Naive thymus-derived CD4-positive, alpha-beta T cell (primary cell): ENCODE measurements around the gene GAS7. TPM values are rescaled to one million over a fixed set of nuclear protein-coding genes. Genes with fewer than 3 reads are reported as not detected.

Source experiments
- ATAC-seq: fragments of 150-1000 bp; cut with Tn5 transposase; 2 replicates; pipeline ENCODE4 v1.10.0; 2021; ENCODE audit warnings: mild to moderate bottlenecking, moderate library complexity
- CTCF ChIA-PET: fragments of 350-600 bp; sonication (Branson Sonifier 250); formaldehyde crosslinking; loops from one replicate; lab custom pipeline; 2021; ENCODE audit warnings: antibody characterized with exemption; lab: Charles Lee
- POLR2A ChIA-PET: fragments of 350-600 bp; sonication (Branson Sonifier 250); formaldehyde crosslinking; loops from one replicate; lab custom pipeline; 2021; ENCODE audit warnings: antibody characterized with exemption, inconsistent platforms; lab: Charles Lee
- DNase-seq, 9 donors: peaks; one replicate each; pipeline versions ENCODE4 v3.0.0 to v3.0.0-alpha.2; 2020 to 2022; ENCODE audit warnings: mixed read lengths in 1 of 9
- H3K27ac ChIP-seq: one replicate; pipeline ENCODE4 v1.7.0; 2013; ENCODE audit warnings: mild to moderate bottlenecking, low read depth, low read length, moderate library complexity
- H3K27me3 ChIP-seq, 2 donors: one replicate each; pipeline ENCODE4 v1.7.0; 2013; ENCODE audit warnings: low read length in 2 of 2, mild to moderate bottlenecking in 2 of 2, moderate library complexity in 2 of 2; ENCODE audit not compliant: control insufficient read depth in 2 of 2, insufficient read depth in 2 of 2
- H3K36me3 ChIP-seq, 3 experiments: 1 replicate in 2 of 3; 2 replicates in 1 of 3; pipeline ENCODE4 v1.7.0; 2013; ENCODE audit warnings: low read length in 3 of 3, mild to moderate bottlenecking in 3 of 3, moderate library complexity in 1 of 3; ENCODE audit not compliant: insufficient read depth in 3 of 3, control insufficient read depth in 2 of 3
- H3K4me1 ChIP-seq, 2 donors: one replicate each; pipeline ENCODE4 v1.7.0; 2013; ENCODE audit warnings: low read length in 2 of 2, mild to moderate bottlenecking in 2 of 2, moderate library complexity in 1 of 2; ENCODE audit not compliant: control insufficient read depth in 2 of 2, insufficient read depth in 2 of 2
- H3K4me3 ChIP-seq: 2 replicates; pipeline ENCODE4 v1.7.0; 2013; ENCODE audit warnings: mild to moderate bottlenecking, low read length
- H3K9me3 ChIP-seq, 3 experiments: 1 replicate in 2 of 3; 2 replicates in 1 of 3; pipeline ENCODE4 v1.7.0; 2013; ENCODE audit warnings: low read length in 3 of 3; ENCODE audit not compliant: control insufficient read depth in 2 of 3
- H3K27ac Mint-ChIP-seq, 9 donors: one replicate each; pipeline ENCODE4 v1.8.0; 2020 to 2022; ENCODE audit warnings: mixed read lengths in 9 of 9, mild to moderate bottlenecking in 8 of 9, moderate library complexity in 5 of 9, inconsistent platforms in 2 of 9
- H3K27me3 Mint-ChIP-seq, 5 donors: one replicate each; pipeline ENCODE4 v1.8.0; 2021 to 2022; ENCODE audit warnings: mixed read lengths in 5 of 5, mild to moderate bottlenecking in 1 of 5
- H3K36me3 Mint-ChIP-seq, 5 donors: one replicate each; pipeline ENCODE4 v1.8.0; 2020 to 2022; ENCODE audit warnings: mixed read lengths in 5 of 5, mild to moderate bottlenecking in 3 of 5, inconsistent platforms in 1 of 5
- H3K4me1 Mint-ChIP-seq, 7 donors: one replicate each; pipeline ENCODE4 v1.8.0; 2020 to 2022; ENCODE audit warnings: mixed read lengths in 7 of 7, mild to moderate bottlenecking in 3 of 7, inconsistent platforms in 1 of 7
- H3K4me3 Mint-ChIP-seq, 10 donors: one replicate each; pipeline ENCODE4 v1.8.0; 2020 to 2022; ENCODE audit warnings: mild to moderate bottlenecking in 10 of 10, mixed read lengths in 10 of 10, moderate library complexity in 6 of 10, inconsistent platforms in 2 of 10
- H3K9me3 Mint-ChIP-seq, 11 donors: one replicate each; pipeline ENCODE4 v1.8.0; 2020 to 2022; ENCODE audit warnings: mixed read lengths in 11 of 11, mild to moderate bottlenecking in 4 of 11, inconsistent platforms in 1 of 11, moderate library complexity in 1 of 11
- intact Hi-C, 2 donors: fragments of 100-400 bp; cut with micrococcal nuclease; formaldehyde crosslinking; loops; one replicate each; pipeline ENCODE4 v1.15.1; 2023
- polyA plus RNA-seq, 2 donors: library from polyadenylated mRNA; unstranded; fragments of 300-500 nt; fragmentation: Illumina TruSeq; gene quantifications; one replicate each; pipeline ENCODE4 v1.2.3, GENCODE V29; 2021
- total RNA-seq, 6 experiments: library from RNA in 5 of 6; stranded (reverse) in 5 of 6; gene quantifications; 1 replicate in 5 of 6; 2 replicates in 1 of 6; pipeline ENCODE4 v1.2.3 and lab custom pipeline; 2021 to 2026

GAS7 gene
- total and polyA plus RNA-seq, 7 experiments from 2014 or later = 0.09 to 54.3 (median 3.3) TPM

DNA sequence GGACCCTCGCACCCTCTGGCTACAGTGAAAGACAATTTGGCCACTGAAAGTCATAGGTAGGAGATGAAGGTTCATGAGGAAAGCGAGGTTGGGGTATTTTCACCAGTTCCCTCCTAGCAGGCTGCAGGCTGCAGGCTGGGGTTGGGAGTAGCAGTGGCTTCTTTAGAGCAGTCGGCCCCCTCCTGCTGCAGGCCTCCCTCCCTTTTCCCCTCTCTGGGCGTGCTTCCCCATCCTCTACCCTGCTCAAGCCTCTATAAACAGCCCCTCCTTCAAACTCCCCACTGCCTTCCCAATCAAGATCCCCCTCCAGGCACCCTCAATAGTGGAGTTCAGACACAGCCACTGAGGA lies 41.8 kb downstream of the GAS7 start:
- Mint-ChIP-seq H3K36me3 (no peaks in the 10 kb centered on the region), H3K27ac (no peak overlapping the region), H3K27me3 (peaks cover 0 to 4% (median 0%) of the 10 kb centered on the region in 5 donors), H3K4me3 (no peak overlapping the region), H3K4me1 (peaks cover 0 to 18% (median 0%) of the 10 kb centered on the region in 7 donors), H3K9me3 (peaks cover 0 to 3% (median 0%) of the 10 kb centered on the region in 11 donors)
- ATAC-seq (peak; percentile 15), DNase-seq (no peak)
- Histone ChIP-seq H3K36me3 (no peaks in the 10 kb centered on the region), H3K27ac (no peak overlapping the region), H3K9me3 (no peaks in the 10 kb centered on the region), H3K4me3 (no peak overlapping the region), H3K4me1 (peaks cover 0 to 13% of the 10 kb centered on the region in 2 donors), H3K27me3 (no peaks in the 10 kb centered on the region)
- POLR2A ChIA-PET = no interaction called here
- CTCF ChIA-PET = no interaction called here
- intact Hi-C loops = no loop called here

- peaks cover 0 to 18% (median 0%) of the 10 kb centered on the region in 7 donors for H3K4me1 Mint-ChIP-seq
- Histone ChIP-seq H3K9me3 (no peaks in the 10 kb centered on the region), H3K27me3 (no peaks in the 10 kb centered on the region), H3K27ac (no peak overlapping the region), H3K4me3 (no peak overlapping the region), H3K4me1 (peaks cover 0 to 13% of the 10 kb centered on the region in 2 donors), H3K36me3 (no peaks in the 10 kb centered on the region)
- H3K4me3 Mint-ChIP-seq = no peak overlapping the region
- DNase-seq (no peak), ATAC-seq (no peak)
- H3K9me3 Mint-ChIP-seq = peaks cover 0 to 3% (median 0%) of the 10 kb centered on the region in 11 donors
- ChIA-PET CTCF (no interaction called here), POLR2A (no interaction called here)
- no peaks in the 10 kb centered on the region for H3K36me3 Mint-ChIP-seq
- H3K27ac Mint-ChIP-seq = no peak overlapping the region
- peaks cover 0 to 4% (median 0%) of the 10 kb centered on the region in 5 donors for H3K27me3 Mint-ChIP-seq
- intact Hi-C loops = no loop called here
Observed at GRCh38 chr17:10156077-10156435, 42.4 kb downstream of the GAS7 start.

GRCh38 chr17:10155371-10156076 lies 42.9 kb downstream of the GAS7 start:
- Mint-ChIP-seq H3K36me3 (no peaks in the 10 kb centered on the region), H3K9me3 (peaks cover 0 to 3% (median 0%) of the 10 kb centered on the region in 11 donors), H3K27me3 (peaks cover 0 to 4% (median 0%) of the 10 kb centered on the region in 5 donors), H3K27ac (no peak overlapping the region), H3K4me1 (peaks cover 0 to 18% (median 0%) of the 10 kb centered on the region in 7 donors), H3K4me3 (no peak overlapping the region)
- Histone ChIP-seq H3K4me1 (peaks cover 0 to 13% of the 10 kb centered on the region in 2 donors), H3K4me3 (no peak overlapping the region), H3K27me3 (no peaks in the 10 kb centered on the region), H3K9me3 (no peaks in the 10 kb centered on the region), H3K36me3 (no peaks in the 10 kb centered on the region), H3K27ac (no peak overlapping the region)
- POLR2A ChIA-PET = no interaction called here
- ATAC-seq (no peak), DNase-seq (no peak)
- intact Hi-C loops = no loop called here
- CTCF ChIA-PET = no interaction called here

DNA sequence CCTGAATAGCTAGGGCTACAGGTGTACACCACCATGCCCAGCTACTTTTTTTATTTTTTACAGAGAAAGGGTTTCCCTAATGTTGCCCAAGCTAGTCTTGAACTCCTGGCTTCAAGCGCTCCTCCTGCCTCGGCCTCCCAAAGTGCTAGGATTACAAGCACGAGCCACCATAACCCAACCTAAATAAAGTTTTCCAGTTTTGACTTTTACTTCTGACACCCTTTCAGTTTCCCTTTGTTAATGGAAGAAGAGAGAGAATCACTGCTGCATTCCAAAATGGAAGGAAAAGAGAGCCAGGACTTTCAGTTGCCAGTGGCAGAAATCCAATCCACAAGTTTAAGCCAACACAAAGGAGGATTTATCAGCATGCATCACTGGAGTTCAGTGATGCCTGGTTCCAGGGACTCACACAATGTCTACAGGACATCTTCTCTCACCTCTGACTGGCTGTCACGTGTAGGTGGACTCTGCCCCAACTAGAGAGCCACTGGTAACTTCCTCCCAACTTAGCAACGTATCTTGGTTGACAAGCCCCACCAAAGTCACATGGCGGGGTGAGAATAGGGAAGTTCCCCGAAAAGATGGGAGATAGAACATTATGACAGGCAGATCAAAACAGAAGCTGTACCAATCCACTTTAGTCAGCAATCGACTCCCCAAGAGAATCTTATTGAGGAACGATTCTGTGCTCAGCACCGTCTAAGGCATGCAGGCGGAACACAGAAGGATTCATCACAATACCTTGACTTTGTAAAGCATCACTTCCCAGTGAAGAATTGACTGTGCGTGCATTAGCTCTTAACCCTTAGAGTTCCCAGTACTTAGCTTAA lies 46.5 kb downstream of the GAS7 start:
- H3K4me1 ChIP-seq = peaks cover 0 to 16% of the 10 kb centered on the region in 2 donors
- no peaks in the 10 kb centered on the region for H3K27me3 ChIP-seq
- ATAC-seq (peak; percentile 79), DNase-seq (no peak)
- no peak overlapping the region for H3K27ac ChIP-seq
- Mint-ChIP-seq H3K4me3 (no peak overlapping the region), H3K9me3 (peaks cover 0 to 3% (median 0%) of the 10 kb centered on the region in 11 donors), H3K36me3 (no peaks in the 10 kb centered on the region), H3K27me3 (peaks cover 0 to 12% (median 0%) of the 10 kb centered on the region in 5 donors), H3K27ac (no peak overlapping the region), H3K4me1 (peaks cover 0 to 27% (median 12%) of the 10 kb centered on the region in 7 donors)
- no peaks in the 10 kb centered on the region for H3K9me3 ChIP-seq
- no peak overlapping the region for H3K4me3 ChIP-seq
- intact Hi-C loops = loop anchor here in 1 of 2 donors (2.0 kb wide), 1 partner anchor 47 kb away; the partner anchor contains the start of gene GAS7
- POLR2A ChIA-PET = no interaction called here
- CTCF ChIA-PET = no interaction called here
- no peaks in the 10 kb centered on the region for H3K36me3 ChIP-seq

- DNase-seq (no peak), ATAC-seq (peak; percentile 62)
- Mint-ChIP-seq H3K27ac (peak overlapping the region in 2 of 9 donors; percentile 12 to 50), H3K4me1 (peaks cover 0 to 29% (median 17%) of the 10 kb centered on the region in 7 donors), H3K27me3 (peaks cover 0 to 18% (median 0%) of the 10 kb centered on the region in 5 donors), H3K9me3 (peaks cover 0 to 3% (median 0%) of the 10 kb centered on the region in 11 donors), H3K36me3 (no peaks in the 10 kb centered on the region), H3K4me3 (peak overlapping the region in 1 of 10 donors; percentile 41)
- H3K27ac ChIP-seq = no peak overlapping the region
- peaks cover 0 to 11% of the 10 kb centered on the region in 2 donors for H3K4me1 ChIP-seq
- no peaks in the 10 kb centered on the region for H3K27me3 ChIP-seq
- ChIA-PET POLR2A (no interaction called here), CTCF (no interaction called here)
- intact Hi-C loops = loop anchor here in 1 of 2 donors (2.0 kb wide), 1 partner anchor 49 kb away; the partner anchor contains the start of gene GAS7
- no peaks in the 10 kb centered on the region for H3K36me3 ChIP-seq
- H3K9me3 ChIP-seq = no peaks in the 10 kb centered on the region
- no peak overlapping the region for H3K4me3 ChIP-seq
Observed at GRCh38 chr17:10149573-10150399, 48.6 kb downstream of the GAS7 start.

DNA sequence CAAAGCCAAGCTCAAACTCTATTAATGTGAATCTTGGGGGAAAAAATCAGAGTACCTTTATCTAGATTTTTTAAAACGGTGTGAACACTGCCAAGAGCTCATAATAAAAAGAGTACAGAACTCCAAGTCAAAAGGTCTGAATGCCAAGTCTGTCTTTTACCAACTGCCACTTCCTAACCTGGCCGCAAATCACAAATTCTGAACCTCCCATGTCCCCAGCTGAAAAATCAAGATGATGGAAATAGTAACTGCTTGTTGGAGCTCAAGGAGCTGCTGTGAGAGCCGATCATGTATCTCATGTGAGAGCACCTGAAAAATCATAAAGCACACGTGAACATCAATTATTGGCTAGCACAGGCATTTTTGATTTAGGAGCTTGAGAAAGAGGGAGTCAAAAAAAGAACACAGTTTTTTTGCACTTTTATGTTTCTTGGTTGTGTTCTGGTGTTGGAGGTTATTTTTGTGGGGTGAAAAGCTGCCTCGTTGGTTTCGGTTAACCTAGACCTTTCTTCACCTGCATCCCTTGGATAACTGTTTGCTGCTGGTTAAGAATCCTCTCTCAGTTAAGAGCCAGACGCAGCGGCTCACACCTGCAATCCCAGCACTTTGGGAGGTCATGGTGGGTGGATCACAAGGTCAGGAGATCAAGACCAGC lies 50.5 kb downstream of the GAS7 start:
- POLR2A ChIA-PET = no interaction called here
- Histone ChIP-seq H3K36me3 (no peaks in the 10 kb centered on the region), H3K4me3 (no peak overlapping the region), H3K27ac (no peak overlapping the region), H3K27me3 (no peaks in the 10 kb centered on the region), H3K4me1 (peaks cover 0 to 11% of the 10 kb centered on the region in 2 donors), H3K9me3 (no peaks in the 10 kb centered on the region)
- H3K4me1 Mint-ChIP-seq = peaks cover 0 to 32% (median 18%) of the 10 kb centered on the region in 7 donors
- CTCF ChIA-PET = no interaction called here
- H3K4me3 Mint-ChIP-seq = no peak overlapping the region
- H3K36me3 Mint-ChIP-seq = no peaks in the 10 kb centered on the region
- H3K27ac Mint-ChIP-seq = no peak overlapping the region
- peaks cover 0 to 20% (median 0%) of the 10 kb centered on the region in 5 donors for H3K27me3 Mint-ChIP-seq
- ATAC-seq (no peak), DNase-seq (no peak)
- intact Hi-C loops = no loop called here
- peaks cover 0 to 3% (median 0%) of the 10 kb centered on the region in 11 donors for H3K9me3 Mint-ChIP-seq
